Nephron (organoid): ENCODE data around the gene WFS1.

ENCODE experiments used
- H3K27ac Mint-ChIP-seq, 3 experiments: 2 replicates each; pipeline ENCODE4 v1.8.0; 2020; ENCODE audit warnings: mixed read lengths in 3 of 3, mild to moderate bottlenecking in 2 of 3, moderate library complexity in 1 of 3
- H3K27me3 Mint-ChIP-seq: 2 replicates; pipeline ENCODE4 v1.8.0; 2021; ENCODE audit warnings: low read depth, mild to moderate bottlenecking, moderate library complexity, mixed read lengths
- H3K36me3 Mint-ChIP-seq: 2 replicates; pipeline ENCODE4 v1.8.0; 2020; ENCODE audit warnings: low read depth, mixed read lengths
- H3K4me1 Mint-ChIP-seq: 2 replicates; pipeline ENCODE4 v1.8.0; 2020; ENCODE audit warnings: mixed read lengths
- H3K4me3 Mint-ChIP-seq, 3 experiments: 2 replicates each; pipeline ENCODE4 v1.8.0; 2020; ENCODE audit warnings: mild to moderate bottlenecking in 3 of 3, mixed read lengths in 3 of 3, moderate library complexity in 2 of 3
- H3K9me3 Mint-ChIP-seq: 2 replicates; pipeline ENCODE4 v1.8.0; 2020; ENCODE audit warnings: mixed read lengths
- CTCF ChIP-seq, 3 experiments: fragments of 200-600 bp; sonication (generic); IDR thresholded peaks; one replicate each; pipeline ENCODE4 v1.5.0; 2021; ENCODE audit warnings: antibody characterized with exemption in 3 of 3; ENCODE audit not compliant: unreplicated experiment in 3 of 3

Gene WFS1

GRCh38 chr4:6316461-6317003 is 46.9 kb downstream of the WFS1 start:
- Mint-ChIP-seq H3K27ac (no peak overlapping the region), H3K9me3 (peaks cover 3% of the 10 kb centered on the region), H3K4me3 (no peak overlapping the region), H3K4me1 (no peaks in the 10 kb centered on the region), H3K36me3 (no peaks in the 10 kb centered on the region), H3K27me3 (peaks cover 29% of the 10 kb centered on the region)
- no peak for TF ChIP-seq CTCF (IDR thresholded peaks at IDR 0.05; ENCODE audit: unreplicated experiment in 3 of 3)

GRCh38 chr4:6318206-6318605 is 48.6 kb downstream of the WFS1 start:
- Mint-ChIP-seq H3K4me3 (no peak overlapping the region), H3K27me3 (peaks cover 25% of the 10 kb centered on the region), H3K4me1 (no peaks in the 10 kb centered on the region), H3K9me3 (peaks cover 3% of the 10 kb centered on the region), H3K27ac (no peak overlapping the region), H3K36me3 (no peaks in the 10 kb centered on the region)
- TF ChIP-seq CTCF (IDR thresholded peaks at IDR 0.05; ENCODE audit: unreplicated experiment in 3 of 3): no peak

- peaks cover 16% of the 10 kb centered on the region for H3K27me3 Mint-ChIP-seq
- no peak for TF ChIP-seq CTCF (IDR thresholded peaks at IDR 0.05; ENCODE audit: unreplicated experiment in 3 of 3)
- H3K4me3 Mint-ChIP-seq: no peak overlapping the region
- peaks cover 3% of the 10 kb centered on the region for H3K9me3 Mint-ChIP-seq
- H3K4me1 Mint-ChIP-seq: no peaks in the 10 kb centered on the region
- no peaks in the 10 kb centered on the region for H3K36me3 Mint-ChIP-seq
- H3K27ac Mint-ChIP-seq: no peak overlapping the region
Measured at GRCh38 chr4:6319530-6320150, 50.0 kb downstream of the WFS1 start.

- TF ChIP-seq CTCF (IDR thresholded peaks at IDR 0.05; ENCODE audit: unreplicated experiment in 3 of 3): no peak
Measured at GRCh38 chr4:6320663-6321062, 51.0 kb downstream of the WFS1 start.

GRCh38 chr4:6321361-6321760 is 51.7 kb downstream of the WFS1 start:
- Mint-ChIP-seq H3K9me3 (peaks cover 3% of the 10 kb centered on the region), H3K27me3 (peaks cover 16% of the 10 kb centered on the region), H3K27ac (no peak overlapping the region), H3K4me1 (no peaks in the 10 kb centered on the region), H3K4me3 (no peak overlapping the region), H3K36me3 (no peaks in the 10 kb centered on the region)
- TF ChIP-seq CTCF (IDR thresholded peaks at IDR 0.05; ENCODE audit: unreplicated experiment in 3 of 3): no peak

More at GRCh38 chr4:6320663-6321062, 51.0 kb downstream of the WFS1 start:
- no peak overlapping the region for H3K27ac Mint-ChIP-seq
- H3K27me3 Mint-ChIP-seq: peaks cover 16% of the 10 kb centered on the region
- no peaks in the 10 kb centered on the region for H3K4me1 Mint-ChIP-seq
- peaks cover 3% of the 10 kb centered on the region for H3K9me3 Mint-ChIP-seq
- no peaks in the 10 kb centered on the region for H3K36me3 Mint-ChIP-seq
- no peak overlapping the region for H3K4me3 Mint-ChIP-seq
